HG03095 (cell line): ENCODE measurements around the gene SPRR2B.
"Not testable (repeated sequence)": the region's sequence is repeated elsewhere in the genome, so short reads cannot be mapped to it uniquely, and the experiment has no call there.

Source experiments
- ATAC-seq: cut with Tn5 transposase; IDR thresholded peaks from one replicate; pipeline ENCODE4 v1.9.1; 2021; ENCODE audit warnings: moderate library complexity; ENCODE audit not compliant: unreplicated experiment

Gene SPRR2B

DNA sequence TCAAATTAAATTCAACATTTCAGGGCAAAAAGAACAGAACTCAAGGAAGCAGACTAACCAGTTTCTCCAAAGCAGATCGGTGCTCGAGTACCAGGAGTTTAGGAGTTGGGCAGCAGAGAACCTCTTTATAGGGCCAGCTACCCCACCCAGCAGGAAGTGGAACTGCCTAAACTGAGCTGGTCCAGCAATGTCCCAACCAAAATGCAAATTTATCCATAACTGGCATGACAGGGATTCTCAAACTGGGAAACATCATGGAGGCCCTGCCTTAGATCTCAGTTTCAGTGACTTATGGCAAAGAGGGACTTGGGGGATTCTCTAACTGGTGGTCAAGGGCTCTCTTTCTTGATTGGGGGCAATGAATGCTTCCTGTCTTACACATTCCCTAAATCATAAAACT lies at the start of gene SPRR2B:
Gene SPRR2B (minus strand): TSS at position 101 of the 400 bp plus-strand sequence. CDS start 772 bp downstream, outside the sequence.
- ATAC-seq = no peak

DNA sequence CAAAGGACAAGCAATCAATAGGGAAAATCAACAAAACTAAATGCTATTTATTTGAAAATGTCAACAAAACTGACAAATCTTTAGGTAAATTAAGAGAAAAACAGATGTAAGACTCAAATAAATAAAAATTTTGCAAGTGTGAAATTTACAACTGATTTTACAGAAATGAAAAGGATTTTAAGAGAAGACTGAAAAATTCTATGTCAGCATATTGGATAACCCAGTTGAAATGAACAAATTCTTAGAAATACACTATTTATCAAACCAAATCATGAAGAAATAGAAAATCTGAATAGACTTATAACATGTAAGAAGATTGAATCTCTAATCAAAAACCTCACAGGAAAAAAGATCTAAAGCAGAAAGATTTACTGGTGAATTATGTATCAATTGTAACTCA lies 49.5 kb upstream of the SPRR2B start:
- ATAC-seq = no peak

DNA sequence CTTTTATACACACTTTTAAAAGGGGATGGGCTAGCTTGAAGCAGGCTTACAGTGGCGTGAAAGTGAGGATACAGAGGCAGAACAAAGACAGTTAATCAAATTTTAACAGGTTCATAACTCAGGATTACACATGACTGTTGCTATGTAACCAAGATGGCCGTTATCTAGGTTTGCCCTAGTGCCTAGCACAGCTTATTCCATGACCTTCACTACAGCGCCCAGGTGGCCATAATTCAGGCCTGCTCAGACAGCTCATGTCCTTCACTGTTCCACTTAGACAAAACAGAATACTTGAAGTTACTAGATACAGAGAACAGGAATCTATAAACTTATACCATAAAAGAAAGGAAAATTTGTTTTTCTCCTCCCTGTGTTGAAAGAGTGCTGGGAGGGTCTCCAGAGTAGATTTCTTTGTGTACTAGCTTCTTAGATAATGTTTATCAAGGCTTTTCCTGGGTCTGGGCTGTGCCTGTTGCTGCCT lies 48.1 kb upstream of the SPRR2B start:
- no peak for ATAC-seq

DNA sequence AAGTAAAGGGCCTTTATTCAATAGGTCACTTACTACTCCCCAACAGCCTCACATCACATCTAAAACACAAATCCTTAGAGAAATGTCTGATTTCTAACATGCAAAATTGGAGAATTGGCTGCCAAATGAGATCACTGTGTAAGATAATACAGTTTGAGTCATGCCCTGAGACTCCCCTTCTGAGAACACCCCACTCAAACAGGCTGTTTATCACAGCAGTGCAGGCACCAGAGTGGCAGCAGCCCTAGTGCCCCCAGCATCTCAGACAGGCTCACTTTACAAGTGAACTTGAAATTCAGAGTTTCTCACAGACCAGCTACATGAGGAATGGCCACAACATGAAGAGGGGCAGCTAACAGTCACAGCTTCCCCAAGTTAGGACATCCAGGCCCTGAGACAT lies 43.9 kb upstream of the SPRR2B start:
- ATAC-seq = not testable (repeated sequence)

DNA sequence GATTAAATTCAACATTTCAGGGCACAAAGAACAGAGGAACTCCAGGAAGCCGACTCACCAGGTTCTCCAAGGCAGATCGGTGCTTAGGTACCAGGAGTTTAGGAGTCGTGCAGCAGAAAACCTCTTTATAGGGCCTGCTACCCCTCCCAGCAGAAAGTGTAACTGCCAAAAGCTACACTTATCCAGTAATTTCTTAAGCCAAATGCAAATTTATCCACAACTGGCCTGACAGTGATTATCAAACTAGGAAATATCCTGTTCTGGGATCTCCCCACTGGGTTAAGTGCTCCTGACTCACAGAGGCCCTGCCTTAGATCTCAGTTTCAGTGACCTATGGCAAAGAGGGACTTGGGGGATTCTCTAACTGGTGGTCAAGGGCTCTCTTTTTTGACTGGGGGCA lies 42.0 kb upstream of the SPRR2B start, which contains the start of gene SPRR2F:
Gene SPRR2F (minus strand): TSS at position 101 of the 400 bp plus-strand sequence. CDS start 783 bp downstream, outside the sequence.
- no peak for ATAC-seq

DNA sequence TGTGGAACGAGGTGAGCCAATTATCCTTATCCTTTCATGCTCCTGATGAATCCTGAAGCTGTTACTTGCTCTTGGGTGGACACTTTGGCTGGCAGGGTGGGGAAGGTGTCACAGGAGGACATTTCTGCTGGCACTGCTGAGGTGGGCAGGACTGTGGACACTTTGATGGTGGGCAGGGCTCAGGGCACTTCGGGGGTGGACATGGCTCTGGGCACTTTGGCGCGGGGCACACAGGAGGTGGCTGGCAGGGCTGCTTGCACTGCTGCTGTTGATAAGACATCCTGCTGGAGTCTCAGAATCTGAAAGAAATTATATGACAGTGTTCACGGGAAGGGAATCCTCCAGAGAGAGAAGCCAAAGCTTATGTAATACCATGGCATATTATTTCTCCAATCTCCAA lies 41.0 kb upstream of the SPRR2B start:
- ATAC-seq = not testable (repeated sequence)

DNA sequence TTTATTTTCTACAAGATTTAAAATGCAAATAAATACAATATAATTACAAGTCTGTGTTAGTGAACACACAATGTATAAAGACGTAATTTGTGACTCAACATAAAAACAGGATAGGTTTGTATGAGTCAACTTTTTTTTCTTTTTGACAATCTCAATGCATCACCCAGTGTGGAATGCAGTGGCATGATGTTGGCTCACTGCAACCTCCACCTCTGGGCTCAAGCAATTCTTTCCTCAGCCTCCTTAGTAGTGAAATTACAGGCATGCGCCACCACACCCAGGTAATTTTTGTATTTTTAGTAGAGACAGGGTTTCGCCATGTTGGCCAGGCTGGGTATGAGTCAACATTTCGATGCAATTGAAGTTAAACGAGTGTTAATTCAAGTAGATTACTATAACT lies 28.8 kb upstream of the SPRR2B start:
- ATAC-seq = no peak

DNA sequence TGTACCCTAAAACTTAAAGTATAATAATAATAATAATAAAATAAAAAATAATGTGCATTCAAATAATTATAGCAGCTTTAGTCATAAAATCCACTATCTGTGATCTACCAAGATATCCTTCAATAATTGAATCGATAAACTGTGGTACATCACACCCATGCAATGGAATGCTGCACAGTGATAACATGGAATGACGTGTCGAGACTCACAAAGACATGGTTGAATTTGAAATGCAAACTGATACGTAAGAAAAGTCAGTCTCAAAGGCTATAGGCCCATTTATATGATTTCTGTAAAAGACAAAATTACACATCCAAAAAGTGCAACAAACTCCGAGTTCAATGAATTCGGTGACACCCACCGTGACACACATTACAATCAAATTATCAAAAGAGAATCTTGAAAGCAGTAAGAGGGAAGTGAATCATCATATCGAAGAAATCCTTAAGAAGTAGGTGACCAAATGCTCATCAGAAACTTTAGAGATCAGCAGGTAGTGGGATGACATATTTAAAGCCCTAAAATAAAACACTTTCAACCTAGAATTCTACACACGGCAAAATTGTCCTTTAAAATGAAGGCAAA lies 28.1 kb upstream of the SPRR2B start:
- ATAC-seq = no peak

DNA sequence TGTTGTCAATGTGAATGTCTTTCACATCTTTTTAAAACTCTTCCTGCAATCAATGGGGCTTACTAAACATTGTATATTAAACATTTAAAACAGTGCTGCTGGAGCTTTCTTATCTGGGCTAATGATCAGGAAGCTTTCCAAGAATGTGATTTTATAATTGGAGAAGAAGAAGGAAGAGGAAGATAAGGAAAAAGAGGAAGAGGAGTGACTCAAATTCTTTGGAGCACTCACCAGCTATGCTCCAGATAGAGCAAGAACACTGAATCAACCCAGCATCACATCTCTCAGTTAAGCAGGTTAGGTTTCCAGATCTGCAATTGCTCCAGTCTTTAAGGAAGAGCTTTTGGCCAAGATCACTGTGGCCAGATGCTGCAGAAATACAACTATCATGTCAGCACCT lies 24.4 kb upstream of the SPRR2B start:
- no peak for ATAC-seq

DNA sequence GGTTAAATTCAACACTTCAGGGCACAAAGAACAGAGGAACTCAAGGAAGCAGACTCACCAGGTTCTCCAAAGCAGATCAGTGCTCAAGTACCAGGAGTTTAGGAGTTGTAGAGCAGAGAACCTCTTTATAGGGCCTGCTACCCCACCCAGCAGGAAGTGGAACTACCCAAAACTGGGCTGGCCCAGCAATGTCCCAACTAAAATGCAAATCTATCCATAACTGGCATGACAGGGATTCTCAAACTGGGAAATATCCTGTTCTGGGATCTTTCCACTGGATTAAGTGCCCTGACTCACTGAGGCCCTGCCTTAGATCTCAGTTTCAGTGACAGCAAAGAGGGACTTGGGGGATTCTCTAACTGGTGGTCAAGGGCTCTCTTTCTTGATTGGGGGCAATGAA lies 23.0 kb upstream of the SPRR2B start, which contains the start of gene SPRR2E:
Gene SPRR2E (minus strand): TSS at position 101 of the 400 bp plus-strand sequence. CDS start 775 bp downstream, outside the sequence.
- ATAC-seq = no peak

DNA sequence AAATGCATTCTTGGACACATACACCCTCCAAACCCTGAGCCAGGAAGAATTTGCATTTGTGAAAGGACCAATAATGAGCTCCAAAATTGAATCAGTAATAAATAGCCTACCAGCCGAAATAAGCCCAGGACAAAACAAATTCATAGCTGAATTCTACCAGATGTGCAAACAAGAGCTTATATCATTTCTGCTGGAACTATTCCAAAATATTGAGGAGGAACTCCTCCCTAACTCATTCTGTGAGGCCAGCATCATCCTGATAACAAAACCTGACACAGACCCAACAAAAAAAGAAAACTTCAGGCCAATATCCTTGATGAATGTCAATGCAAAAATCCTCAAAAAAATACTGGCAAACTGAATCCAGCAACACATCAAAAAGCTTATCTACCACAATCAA lies 16.2 kb upstream of the SPRR2B start:
- ATAC-seq = no peak

DNA sequence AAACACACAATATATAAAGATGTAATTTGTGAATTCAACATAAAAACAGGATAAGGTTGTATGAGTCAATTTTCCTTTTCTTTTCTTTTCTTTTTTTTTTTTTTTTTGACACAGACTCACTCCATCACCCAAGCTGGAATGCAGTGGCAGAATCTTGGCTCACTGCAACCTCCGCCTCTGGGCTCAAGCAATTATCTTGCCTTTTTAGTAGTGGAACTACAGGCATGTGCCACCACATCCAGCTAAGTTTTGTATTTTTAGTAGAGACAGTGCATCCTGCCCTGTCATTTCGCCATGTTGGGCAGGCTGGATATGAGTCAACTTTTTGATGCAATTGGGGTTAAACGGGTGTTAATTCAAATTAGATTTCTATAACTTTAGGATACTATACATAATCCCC lies 10.3 kb upstream of the SPRR2B start:
- no peak for ATAC-seq

DNA sequence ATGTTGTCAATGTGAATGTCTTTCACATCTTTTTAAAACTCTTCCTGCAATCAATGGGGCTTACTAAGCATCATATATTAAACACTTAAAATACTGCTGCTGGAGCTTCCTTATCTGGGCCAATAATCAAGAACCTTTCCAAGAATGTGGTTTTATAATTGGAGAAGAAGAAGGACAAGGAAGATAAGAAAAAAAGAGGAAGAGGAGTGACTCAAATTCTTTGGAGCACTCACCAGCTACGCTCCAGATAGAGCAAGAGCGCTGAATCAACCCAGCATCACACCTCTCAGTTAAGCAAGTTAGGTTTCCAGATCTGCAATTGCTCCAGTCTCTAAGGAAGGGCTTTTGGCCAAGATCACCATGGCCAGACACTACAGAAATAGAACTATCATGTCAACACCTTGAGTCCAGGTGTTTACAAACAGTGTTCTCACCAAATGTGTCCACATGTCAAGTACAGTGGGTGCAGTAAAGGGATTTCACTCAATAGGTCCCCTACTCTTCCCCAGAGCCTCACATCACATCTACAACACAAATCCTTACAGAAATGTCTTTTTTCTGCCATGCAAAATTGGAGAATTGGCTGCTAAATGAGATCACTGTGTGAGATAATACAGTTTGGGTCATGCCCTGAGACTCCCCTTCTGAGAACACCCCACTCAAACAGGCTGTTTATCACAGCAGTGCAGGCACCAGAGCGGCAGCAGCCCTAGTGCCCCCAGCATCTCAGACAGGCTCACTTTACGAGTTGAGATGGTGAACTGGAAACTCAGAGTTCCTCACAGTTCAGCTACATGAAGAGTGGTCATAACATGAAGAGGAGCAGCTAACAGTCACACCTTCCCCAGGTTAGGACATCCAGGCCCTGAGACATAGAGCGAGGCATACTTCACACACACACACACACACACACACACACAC lies 1.7 kb upstream of the SPRR2B start:
- no peak for ATAC-seq

DNA sequence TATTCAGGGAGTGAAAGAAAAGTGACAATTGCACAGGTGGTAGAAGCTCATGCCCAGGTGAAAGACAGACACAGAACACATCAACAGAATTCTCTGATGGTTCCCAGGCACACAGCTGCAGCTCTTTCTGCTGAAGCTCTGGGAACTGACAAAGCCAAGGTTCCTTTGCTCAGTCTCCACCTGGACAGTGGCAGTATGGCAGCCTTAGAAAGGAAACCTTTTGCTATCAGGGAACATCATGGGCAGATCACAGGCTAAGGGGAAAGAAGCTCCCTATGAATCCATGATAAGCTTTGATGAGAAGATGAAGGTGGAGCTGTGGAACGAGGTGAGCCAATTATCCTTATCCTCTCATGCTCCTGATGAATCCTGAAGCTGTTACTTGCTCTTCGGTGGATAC lies 1.2 kb downstream of the SPRR2B start:
- ATAC-seq = no peak

DNA sequence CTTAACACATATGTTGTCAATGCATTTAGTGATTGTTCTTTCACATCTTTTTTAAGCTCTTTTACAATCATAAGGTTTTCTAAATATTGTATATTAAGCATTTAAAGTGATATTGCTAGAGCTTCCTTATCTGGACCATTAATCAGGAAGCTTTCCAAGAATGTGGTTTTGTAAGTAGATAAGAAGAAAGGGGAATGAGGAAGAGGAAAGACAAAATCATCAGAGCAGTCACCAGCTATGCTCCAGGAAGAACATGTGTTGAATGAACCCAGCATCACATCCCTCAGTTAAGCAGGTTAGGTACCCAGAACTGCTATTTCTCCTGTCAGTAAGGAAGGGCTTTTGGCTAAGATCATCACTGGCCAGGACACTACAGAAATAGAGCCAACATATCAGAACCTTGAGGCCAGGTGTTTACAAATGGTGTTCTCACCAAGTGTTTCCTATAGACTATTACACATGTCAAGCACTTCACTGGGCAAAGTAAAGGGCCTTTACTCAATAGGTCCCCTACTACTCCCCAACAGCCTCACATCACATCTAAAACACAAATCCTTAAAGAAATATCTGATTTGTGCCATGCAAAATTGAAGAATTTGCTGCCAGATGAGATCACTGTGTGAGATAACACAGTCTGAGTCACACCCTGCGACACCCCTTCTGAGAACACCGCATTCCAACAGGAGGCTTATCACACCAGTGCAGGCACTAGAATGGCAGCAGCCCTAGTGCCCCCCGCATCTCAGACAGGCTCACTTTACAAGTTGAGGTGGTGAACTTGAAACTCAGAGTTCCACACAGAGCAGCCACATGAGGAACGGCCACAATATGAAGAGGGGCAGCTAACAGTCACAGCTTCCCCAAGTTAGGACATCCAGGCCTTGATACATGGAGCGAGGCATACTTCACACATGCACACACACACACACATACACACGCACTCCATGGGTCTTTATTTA lies 12.3 kb downstream of the SPRR2B start:
- no peak for ATAC-seq

DNA sequence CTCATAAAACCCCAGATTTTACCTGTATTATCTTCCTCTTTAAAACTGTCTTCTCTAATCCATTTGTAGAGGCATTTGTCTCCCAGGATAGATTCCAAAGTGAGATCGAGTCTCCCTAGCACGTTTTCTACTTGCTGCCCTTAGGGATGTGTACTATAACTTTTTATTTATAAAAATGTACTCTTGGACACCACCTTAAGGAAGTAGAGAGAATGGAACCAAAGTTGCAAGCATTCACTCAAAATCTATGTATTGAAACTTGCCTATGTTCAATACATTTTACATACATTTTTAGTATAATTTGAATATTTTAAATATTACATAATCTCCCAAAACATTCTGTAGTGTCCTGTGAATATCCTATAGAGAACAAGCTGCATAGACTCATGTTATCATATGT lies 13.3 kb downstream of the SPRR2B start:
- ATAC-seq = no peak

DNA sequence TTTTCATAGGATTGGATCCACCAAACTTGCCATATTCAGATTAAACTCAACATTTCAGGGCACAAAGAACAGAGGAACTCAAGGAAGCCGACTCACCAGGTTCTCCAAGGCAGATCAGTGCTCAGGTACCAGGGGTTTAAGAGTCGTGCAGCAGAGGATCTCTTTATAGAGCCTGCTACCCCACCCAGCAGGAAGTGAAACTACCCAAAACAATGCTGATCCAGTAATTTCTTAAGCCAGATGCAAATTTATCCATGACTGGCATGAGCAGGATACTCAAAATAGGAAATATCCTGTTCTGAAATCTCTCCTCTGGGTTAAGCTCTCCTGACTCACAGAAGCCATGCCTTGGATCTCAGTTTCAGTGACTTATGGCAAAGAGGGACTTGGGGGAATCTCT lies 14.0 kb downstream of the SPRR2B start, which contains the start of gene SPRR2A:
Gene SPRR2A (minus strand): TSS at position 138 of the 400 bp plus-strand sequence. CDS start 777 bp downstream, outside the sequence.
- no peak for ATAC-seq

DNA sequence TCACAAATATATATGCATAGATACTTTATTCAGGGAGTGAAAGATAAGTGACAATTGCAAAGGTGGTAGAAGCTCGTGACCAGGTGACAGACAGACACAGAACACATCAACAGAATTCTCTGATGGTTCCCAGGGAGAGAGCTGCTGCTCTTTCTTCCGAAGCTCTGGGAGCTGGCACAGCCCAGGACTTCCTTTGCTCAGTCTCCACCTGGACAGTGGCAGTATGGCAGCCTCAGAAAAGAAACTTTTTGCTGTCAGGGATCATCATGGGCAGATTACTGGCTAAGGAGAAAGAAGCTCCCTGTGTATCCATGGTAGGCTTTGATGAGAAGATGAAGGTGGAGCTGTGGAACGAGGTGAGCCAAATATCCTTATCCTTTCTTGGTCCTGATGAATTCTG lies 15.3 kb downstream of the SPRR2B start:
- not testable (repeated sequence) for ATAC-seq

DNA sequence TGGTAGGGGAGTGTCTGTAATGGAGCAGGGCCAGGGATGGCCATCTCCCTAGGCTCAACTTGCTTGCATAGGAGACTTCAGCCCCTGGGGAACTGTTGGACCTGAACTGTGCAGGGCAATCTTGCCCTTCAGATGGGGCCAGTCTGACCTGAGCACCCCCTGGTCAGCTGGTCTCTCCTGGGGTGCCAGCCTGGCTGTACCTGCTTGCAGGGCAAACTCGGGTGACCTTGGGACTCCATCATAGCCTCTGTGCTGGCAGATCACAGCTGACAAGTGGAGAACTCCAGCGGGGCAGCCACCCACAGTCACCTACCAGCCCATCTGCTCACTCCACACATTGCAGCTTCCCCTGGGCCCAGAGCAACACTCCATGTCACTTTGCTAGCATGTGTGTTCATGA lies 22.2 kb downstream of the SPRR2B start:
- ATAC-seq = no peak

DNA sequence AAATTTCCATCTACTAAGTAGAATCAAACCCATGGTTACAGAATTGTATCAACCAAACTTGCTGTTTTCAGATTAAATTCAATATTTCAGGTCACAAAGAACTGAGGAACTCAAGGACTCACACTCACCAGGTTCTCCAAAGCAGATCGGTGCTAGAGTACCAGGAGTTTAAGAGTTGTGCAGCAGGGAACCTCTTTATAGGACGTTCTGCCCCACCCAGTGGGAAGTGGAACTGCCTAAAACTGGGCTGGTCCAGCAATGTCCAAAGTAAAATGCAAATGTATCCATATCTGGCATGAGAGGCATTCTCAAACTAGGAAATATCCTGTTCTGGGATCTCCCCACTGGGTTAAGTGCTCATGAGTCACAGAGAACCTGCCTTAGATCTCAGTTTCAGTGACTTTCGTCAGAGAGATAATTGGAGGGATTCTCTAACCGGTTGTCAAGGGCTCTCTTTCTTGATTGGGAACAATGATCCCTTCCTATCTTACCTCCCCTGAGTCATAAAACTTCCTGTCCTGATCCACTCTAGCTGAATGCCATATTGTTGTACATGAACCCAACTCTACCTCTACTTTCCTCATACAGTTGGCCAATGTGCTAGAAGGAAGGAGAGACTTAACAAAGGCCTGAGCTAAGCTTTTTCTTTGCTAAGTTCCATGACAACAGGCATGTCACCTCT lies 30.3 kb downstream of the SPRR2B start, which contains the start of gene SPRR2D:
Gene SPRR2D (minus strand): TSS at position 171 of the 682 bp plus-strand sequence. CDS start 774 bp downstream, outside the sequence.
- ATAC-seq = no peak
